Kidney (tissue), 14 donors: ENCODE data around the gene ENAM. TPM values are rescaled to one million over a fixed set of nuclear protein-coding genes. Genes with fewer than 3 reads are reported as not detected.
"Not testable (repeated sequence)": the region's sequence is repeated elsewhere in the genome, so short reads cannot be mapped to it uniquely, and the experiment has no call there.

ENCODE experiments used
- DNase-seq, 5 donors: peaks; one replicate each; pipeline ENCODE4 v3.0.0-alpha.2; 2013 to 2020
- FAIRE-seq: peaks from 2 replicates; lab custom pipeline; 2012; peaks lifted over from hg19 to GRCh38; lab: Jason Lieb, UNC
- H3K27ac ChIP-seq, 2 donors: one replicate each; pipeline ENCODE4 v1.7.0; 2013; ENCODE audit warnings: low read depth in 2 of 2, low read length in 2 of 2, inconsistent platforms in 1 of 2
- H3K27me3 ChIP-seq: one replicate; pipeline ENCODE4 v1.7.1; 2013; ENCODE audit warnings: low read length, inconsistent platforms; ENCODE audit not compliant: control insufficient read depth, insufficient read depth
- H3K36me3 ChIP-seq, 3 donors: one replicate each; pipeline versions ENCODE4 v1.7.0 to v1.7.1; 2013; ENCODE audit warnings: low read length in 3 of 3, control low read depth in 1 of 3, inconsistent platforms in 1 of 3; ENCODE audit not compliant: insufficient read depth in 3 of 3, control insufficient read depth in 2 of 3
- H3K4me1 ChIP-seq, 3 donors: one replicate each; pipeline versions ENCODE4 v1.7.0 to v1.7.1; 2013; ENCODE audit warnings: low read length in 3 of 3, inconsistent platforms in 1 of 3, low read depth in 1 of 3; ENCODE audit not compliant: control insufficient read depth in 2 of 3, insufficient read depth in 2 of 3
- H3K4me3 ChIP-seq, 3 donors: one replicate each; pipeline versions ENCODE4 v1.7.0 to v1.8.1; 2013; ENCODE audit warnings: low read length in 3 of 3, control low read depth in 1 of 3, inconsistent platforms in 1 of 3
- H3K9ac ChIP-seq, 3 donors: one replicate each; pipeline versions ENCODE4 v1.7.0 to v1.7.1; 2013; ENCODE audit warnings: low read length in 3 of 3, control low read depth in 1 of 3, inconsistent platforms in 1 of 3
- H3K9me3 ChIP-seq, 3 donors: one replicate each; pipeline versions ENCODE4 v1.7.0 to v1.7.1; 2013; ENCODE audit warnings: low read length in 3 of 3, control low read depth in 1 of 3, inconsistent platforms in 1 of 3; ENCODE audit not compliant: control insufficient read depth in 2 of 3, insufficient read depth in 1 of 3
- CTCF ChIP-seq: IDR thresholded peaks from 3 replicates; pipeline ENCODE4 v1.5.1; 2012; ENCODE audit warnings: mild to moderate bottlenecking, moderate library complexity, borderline replicate concordance; ENCODE audit not compliant: insufficient read depth; ENCODE audit errors: extremely low read depth
- intact Hi-C: fragments of 100-400 bp; cut with DNase I; formaldehyde crosslinking; loops from one replicate; pipeline ENCODE4 v1.11.1; 2022
- polyA plus RNA-seq: library from polyadenylated mRNA; stranded (reverse); fragments of 350-450 nt; fragmentation: Illumina TruSeq; extraction: RNeasy Lipid Tissue Mini Kit (QIAGEN cat#74804); gene quantifications from one replicate; pipeline ENCODE4 v1.2.3, GENCODE V29; 2014; ENCODE audit warnings: low read depth, low replicate concordance; ENCODE audit not compliant: insufficient read depth
- total RNA-seq: library from RNA; stranded (reverse); fragmentation: NEBNext Ultra II Directional; extraction: Animal tissue kit (Norgen Biotek cat#: 25700); gene quantifications from one replicate; pipeline ENCODE4 v1.2.1, GENCODE V29; 2021
- donor health status: control.
- donor health status: control.
- donor health status: control.
- donor health status: control.
- donor health status: control.
- donor health status: DM: yes; HTN: yes; CAD: no.
- donor health status: Normal renal cell carcinoma (clear cell type).

Gene ENAM
- total and polyA plus RNA-seq, 2 donors from 2014 or later, result 3.9 to 6.7 TPM

- no peak for TF ChIP-seq CTCF
- Histone ChIP-seq H3K36me3 (no peaks in the 10 kb centered on the region), H3K4me1 (peaks cover 0 to 5% (median 0%) of the 10 kb centered on the region in 3 donors), H3K27ac (no peak overlapping the region), H3K9me3 (no peaks in the 10 kb centered on the region), H3K9ac (no peak overlapping the region), H3K27me3 (no peaks in the 10 kb centered on the region), H3K4me3 (no peak overlapping the region)
- FAIRE-seq (no peak), DNase-seq (no peak)
- intact Hi-C loops, result no loop called here
These were observed 5.9 kb downstream of the ENAM start for GRCh38 chr4:70634482-70634881.

GRCh38 chr4:70637239-70637913, 8.8 kb downstream of the ENAM start:
- H3K4me3 ChIP-seq, result peak overlapping the region in 2 of 3 donors; percentile 68 to 74
- intact Hi-C loops, result no loop called here
- TF ChIP-seq CTCF, result no peak
- DNase-seq (peak in 2 of 5 donors; percentile 67 to 85), FAIRE-seq (peak; percentile 17)
- H3K9me3 ChIP-seq, result no peaks in the 10 kb centered on the region
- H3K36me3 ChIP-seq, result peaks cover 0 to 4% (median 0%) of the 10 kb centered on the region in 3 donors
- H3K9ac ChIP-seq, result peak overlapping the region in 1 of 3 donors; percentile 80
- H3K27me3 ChIP-seq, result no peaks in the 10 kb centered on the region
- H3K4me1 ChIP-seq, result peaks cover 0 to 5% (median 0%) of the 10 kb centered on the region in 3 donors
- peak overlapping the region; percentile 54 to 73 for H3K27ac ChIP-seq

- Histone ChIP-seq H3K4me1 (peaks cover 0 to 5% (median 0%) of the 10 kb centered on the region in 3 donors), H3K27ac (no peak overlapping the region), H3K27me3 (no peaks in the 10 kb centered on the region), H3K9ac (no peak overlapping the region), H3K9me3 (peaks cover 0 to 3% (median 0%) of the 10 kb centered on the region in 3 donors), H3K36me3 (peaks cover 0 to 4% (median 0%) of the 10 kb centered on the region in 3 donors), H3K4me3 (no peak overlapping the region)
- no peak for TF ChIP-seq CTCF
- FAIRE-seq (no peak), DNase-seq (no peak)
- intact Hi-C loops, result no loop called here
These were observed 11.6 kb downstream of the ENAM start for GRCh38 chr4:70640192-70640591.

GRCh38 chr4:70650741-70651140, 22.2 kb downstream of the ENAM start:
- FAIRE-seq, H3K27me3 ChIP-seq, H3K4me3 ChIP-seq, DNase-seq, H3K4me1 ChIP-seq, H3K9ac ChIP-seq, H3K27ac ChIP-seq, H3K9me3 ChIP-seq, H3K36me3 ChIP-seq: not testable (repeated sequence)
- intact Hi-C loops, result loop anchor here (10.0 kb wide), 1 partner anchor 364 kb away; no protein-coding TSS in a partner anchor
